DND-41 (cell line): ENCODE data around the gene GPR107.
A peak's percentile ranks its signal among the peaks of the same experiment; 100 is the strongest.

Source experiments
- ATAC-seq: fragments of 200-7000 bp; cut with Tn5 transposase; 3 replicates; pipeline ENCODE4 v1.9.1; 2021; ENCODE audit warnings: low read depth; ENCODE audit not compliant: insufficient read depth
- DNase-seq: peaks from one replicate; pipeline ENCODE4 v3.0.0-alpha.2; 2020
- H2AFZ ChIP-seq: 2 replicates; pipeline ENCODE4 v1.6.0; 2012; ENCODE audit warnings: low read depth, low read length
- H3K27ac ChIP-seq: 2 replicates; pipeline ENCODE4 v1.5.1; 2012; ENCODE audit warnings: low read length, inconsistent platforms
- H3K27me3 ChIP-seq: fragments of 200-600 bp; sonication (generic); 2 replicates; pipeline ENCODE4 v1.6.0; 2012; ENCODE audit warnings: low read length, mild to moderate bottlenecking, inconsistent platforms; ENCODE audit not compliant: insufficient read depth, poor library complexity
- H3K36me3 ChIP-seq: 2 replicates; pipeline ENCODE4 v1.5.1; 2012; ENCODE audit warnings: low read length, inconsistent platforms; ENCODE audit not compliant: insufficient read depth
- H3K4me1 ChIP-seq: 2 replicates; pipeline ENCODE4 v1.5.1; 2012; ENCODE audit warnings: mild to moderate bottlenecking, low read length; ENCODE audit not compliant: insufficient read depth
- H3K4me2 ChIP-seq: 2 replicates; pipeline ENCODE4 v1.6.0; 2012; ENCODE audit warnings: mild to moderate bottlenecking, moderate library complexity, low read length, inconsistent platforms; ENCODE audit not compliant: insufficient read depth
- H3K4me3 ChIP-seq, 2 experiments: fragments of 200-600 bp in 1 of 2; shearing (Covaris generic) in 1 of 2; 2 replicates each; pipeline ENCODE4 v1.5.1; 2012 to 2016; ENCODE audit warnings: inconsistent platforms in 2 of 2, low read length in 2 of 2, mild to moderate bottlenecking in 2 of 2, low read depth in 1 of 2, moderate library complexity in 1 of 2
- H3K79me2 ChIP-seq: 2 replicates; pipeline ENCODE4 v1.6.0; 2012; ENCODE audit warnings: low read length, inconsistent platforms; ENCODE audit not compliant: insufficient read depth
- H3K9ac ChIP-seq: 2 replicates; pipeline ENCODE4 v1.6.0; 2012; ENCODE audit warnings: low read depth, mild to moderate bottlenecking, inconsistent platforms, low read length, moderate library complexity
- H3K9me3 ChIP-seq: 2 replicates; pipeline ENCODE4 v1.5.1; 2012; ENCODE audit warnings: low read length, moderate library complexity, mild to moderate bottlenecking, inconsistent platforms; ENCODE audit not compliant: insufficient read depth, severe bottlenecking
- H4K20me1 ChIP-seq: 2 replicates; pipeline ENCODE4 v1.6.0; 2012; ENCODE audit warnings: low read length; ENCODE audit not compliant: insufficient read depth
- EZH2 ChIP-seq: IDR thresholded peaks from 3 replicates; pipeline ENCODE4 v1.6.1; 2012; ENCODE audit warnings: borderline replicate concordance, low read depth, mild to moderate bottlenecking, moderate library complexity, low read length, inconsistent platforms; ENCODE audit not compliant: severe bottlenecking
- TF ChIP-seq, protein P1 (sequence below): IDR thresholded peaks from 2 replicates; pipeline ENCODE4 v1.5.1; 2012; ENCODE audit warnings: borderline replicate concordance, low read length, moderate library complexity, mild to moderate bottlenecking; ENCODE audit not compliant: poor library complexity, severe bottlenecking; ENCODE audit errors: extremely low read depth

Gene GPR107

DNA sequence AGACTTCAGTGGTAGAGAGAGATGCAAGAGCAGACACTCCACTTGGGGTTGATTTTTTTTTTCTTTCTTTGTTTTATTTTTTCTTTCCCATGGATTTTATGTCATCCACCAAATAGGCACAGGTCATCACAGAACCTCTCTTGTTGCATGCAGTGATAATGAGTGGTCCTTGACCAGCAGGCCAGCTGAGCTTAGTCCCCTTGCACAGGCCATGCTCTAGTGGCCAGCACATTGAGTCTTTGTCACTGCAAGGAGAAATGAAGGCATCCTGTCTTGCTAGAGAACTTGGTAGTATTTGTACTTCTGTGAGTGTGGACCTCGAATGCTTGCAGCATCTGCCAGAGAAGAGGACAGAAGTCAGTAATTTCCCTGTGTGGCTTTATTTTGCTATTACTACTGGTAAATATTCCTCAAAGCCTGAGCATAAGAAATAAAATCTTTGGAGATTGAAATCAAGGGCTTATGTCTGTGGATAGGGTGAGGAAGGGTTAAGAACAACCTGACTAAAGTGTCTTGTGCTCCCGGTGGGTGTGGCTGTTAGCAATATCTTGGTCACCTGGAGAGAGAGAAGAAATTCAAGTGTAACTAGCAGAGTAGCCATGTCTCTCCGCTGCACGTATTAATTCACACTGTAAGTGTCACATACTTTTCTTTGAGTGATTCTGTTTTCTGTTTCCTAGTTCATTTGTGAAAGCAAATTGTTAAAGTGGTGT, 73.2 kb downstream of the GPR107 start:
- H4K20me1 ChIP-seq = no peaks in the 10 kb centered on the region
- DNase-seq (no peak), ATAC-seq (no peak)
- H3K4me2 ChIP-seq = no peak overlapping the region
- no peaks in the 10 kb centered on the region for H3K79me2 ChIP-seq
- H3K4me1 ChIP-seq = peaks cover 40% of the 10 kb centered on the region
- H3K27me3 ChIP-seq = no peaks in the 10 kb centered on the region
- H2AFZ ChIP-seq = no peak overlapping the region
- no peak overlapping the region for H3K9ac ChIP-seq
- TF ChIP-seq, protein P1, sequence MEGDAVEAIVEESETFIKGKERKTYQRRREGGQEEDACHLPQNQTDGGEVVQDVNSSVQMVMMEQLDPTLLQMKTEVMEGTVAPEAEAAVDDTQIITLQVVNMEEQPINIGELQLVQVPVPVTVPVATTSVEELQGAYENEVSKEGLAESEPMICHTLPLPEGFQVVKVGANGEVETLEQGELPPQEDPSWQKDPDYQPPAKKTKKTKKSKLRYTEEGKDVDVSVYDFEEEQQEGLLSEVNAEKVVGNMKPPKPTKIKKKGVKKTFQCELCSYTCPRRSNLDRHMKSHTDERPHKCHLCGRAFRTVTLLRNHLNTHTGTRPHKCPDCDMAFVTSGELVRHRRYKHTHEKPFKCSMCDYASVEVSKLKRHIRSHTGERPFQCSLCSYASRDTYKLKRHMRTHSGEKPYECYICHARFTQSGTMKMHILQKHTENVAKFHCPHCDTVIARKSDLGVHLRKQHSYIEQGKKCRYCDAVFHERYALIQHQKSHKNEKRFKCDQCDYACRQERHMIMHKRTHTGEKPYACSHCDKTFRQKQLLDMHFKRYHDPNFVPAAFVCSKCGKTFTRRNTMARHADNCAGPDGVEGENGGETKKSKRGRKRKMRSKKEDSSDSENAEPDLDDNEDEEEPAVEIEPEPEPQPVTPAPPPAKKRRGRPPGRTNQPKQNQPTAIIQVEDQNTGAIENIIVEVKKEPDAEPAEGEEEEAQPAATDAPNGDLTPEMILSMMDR = no peak
- no peak for TF ChIP-seq EZH2
- peak overlapping the region; percentile 43; the same call in 1 of the 2 replicates for H3K27ac ChIP-seq
- H3K9me3 ChIP-seq = no peaks in the 10 kb centered on the region
- peaks cover 40% of the 10 kb centered on the region for H3K36me3 ChIP-seq
- H3K4me3 ChIP-seq = no peak overlapping the region

DNA sequence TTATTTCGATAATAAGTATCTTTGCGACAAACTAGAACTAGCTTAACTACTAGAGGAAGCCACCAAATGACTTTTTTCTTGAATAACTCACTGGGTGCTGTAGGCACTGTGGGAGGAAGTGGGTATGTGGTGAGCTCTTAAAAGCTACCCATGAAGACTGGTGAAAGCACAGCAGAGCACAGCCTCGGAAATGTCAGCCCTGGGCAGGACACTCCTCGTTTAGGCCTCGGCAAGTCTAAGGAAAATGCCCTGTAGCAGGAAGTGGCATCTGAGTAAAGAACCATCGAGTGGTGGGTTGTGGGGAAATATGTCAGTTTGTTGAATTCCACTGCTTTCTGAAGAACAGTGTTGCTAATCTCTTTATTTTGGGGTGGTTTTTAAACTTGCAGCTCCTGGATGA, 74.5 kb downstream of the GPR107 start:
- H3K27ac ChIP-seq = peak overlapping the region; percentile 89
- peak; percentile 100 for ATAC-seq
- H3K9ac ChIP-seq = peak overlapping the region; percentile 45
- peaks cover 40% of the 10 kb centered on the region for H3K4me1 ChIP-seq
- no peaks in the 10 kb centered on the region for H4K20me1 ChIP-seq
- peaks cover 41% of the 10 kb centered on the region for H3K36me3 ChIP-seq
- H2AFZ ChIP-seq = no peak overlapping the region; the same call in 1 of the 2 replicates
- H3K27me3 ChIP-seq = no peaks in the 10 kb centered on the region
- peak; percentile 88 for DNase-seq
- H3K4me2 ChIP-seq = peak overlapping the region; percentile 52
- H3K79me2 ChIP-seq = no peaks in the 10 kb centered on the region
- no peaks in the 10 kb centered on the region for H3K9me3 ChIP-seq
- TF ChIP-seq, protein P1 = no peak
- no peak for TF ChIP-seq EZH2
- no peak overlapping the region for H3K4me3 ChIP-seq

DNA sequence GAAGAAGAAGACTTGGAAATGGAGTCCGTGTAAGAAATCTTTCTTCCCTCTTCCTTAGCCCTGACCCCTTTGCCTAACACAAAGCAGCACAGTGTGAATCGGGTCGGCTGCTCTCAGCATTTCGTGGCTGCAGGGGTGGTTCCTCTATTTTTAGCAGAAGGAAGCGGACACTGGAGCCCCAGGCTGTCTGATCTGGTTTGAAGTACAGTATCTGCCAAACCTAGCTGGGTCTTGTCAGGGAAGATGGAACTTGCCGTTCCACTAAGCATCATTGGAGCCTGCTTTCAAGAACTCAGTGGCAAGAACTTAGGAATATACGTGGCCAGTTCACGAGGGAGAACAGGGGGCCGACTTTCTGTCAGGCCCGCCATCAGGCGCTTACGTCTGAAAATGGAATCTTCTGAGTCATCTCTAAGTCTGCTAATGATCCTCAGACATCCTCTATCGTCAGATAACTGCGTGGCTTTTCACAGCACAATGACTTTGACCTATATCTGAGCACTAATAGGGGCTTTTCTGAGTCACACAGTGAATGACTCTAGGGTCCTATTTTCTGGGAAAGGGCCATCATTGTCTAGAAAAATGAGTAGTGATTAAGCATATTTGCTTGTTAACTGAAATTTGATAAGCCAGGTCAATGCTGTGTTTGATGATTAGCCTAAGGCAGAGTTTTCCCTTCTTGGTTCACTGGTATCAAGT, 75.2 kb downstream of the GPR107 start:
- TF ChIP-seq, protein P1 = no peak
- TF ChIP-seq EZH2 = no peak
- Histone ChIP-seq H3K4me1 (peaks cover 40% of the 10 kb centered on the region), H3K27ac (peak overlapping the region; percentile 89), H3K4me3 (peak overlapping the region in 1 of 2 experiments; percentile 18; a peak in 1 of 4 replicates), H3K36me3 (peaks cover 41% of the 10 kb centered on the region), H3K4me2 (peak overlapping the region; percentile 52), H3K79me2 (no peaks in the 10 kb centered on the region), H3K27me3 (no peaks in the 10 kb centered on the region), H3K9ac (peak overlapping the region; percentile 45), H4K20me1 (no peaks in the 10 kb centered on the region), H3K9me3 (no peaks in the 10 kb centered on the region), H2AFZ (no peak overlapping the region; the same call in 1 of the 2 replicates)
- ATAC-seq = peak; percentile 21; the same call in 2 of the 3 replicates
- peak; percentile 32 for DNase-seq
